NT2/D1 (cell line): Measurements from ENCODE around the gene MALAT1.
"Not testable (repeated sequence)": the region's sequence is repeated elsewhere in the genome, so short reads cannot be mapped to it uniquely, and the experiment has no call there.

Experiments
- DNase-seq: peaks from one replicate; pipeline ENCODE4 v3.0.0-alpha.2; 2011; ENCODE audit warnings: low read depth, low spot score
- H3K27me3 ChIP-seq: 2 replicates; pipeline ENCODE4 v1.6.0; 2011; ENCODE audit warnings: mild to moderate bottlenecking; ENCODE audit not compliant: insufficient read length, insufficient read depth
- H3K36me3 ChIP-seq: 2 replicates; pipeline ENCODE4 v1.6.1; 2011; ENCODE audit warnings: mild to moderate bottlenecking, low read length, mixed read lengths; ENCODE audit not compliant: insufficient read depth, insufficient read length
- H3K4me1 ChIP-seq: 2 replicates; pipeline ENCODE4 v1.5.1; 2011; ENCODE audit not compliant: insufficient read depth, insufficient read length
- H3K4me3 ChIP-seq: 2 replicates; pipeline ENCODE4 v1.5.1; 2011; ENCODE audit warnings: low read depth; ENCODE audit not compliant: insufficient read length
- H3K9ac ChIP-seq: 2 replicates; pipeline ENCODE4 v1.6.0; 2011; ENCODE audit warnings: low read depth; ENCODE audit not compliant: insufficient read length
- H3K9me3 ChIP-seq: 2 replicates; pipeline ENCODE4 v1.5.1; 2011; ENCODE audit warnings: mild to moderate bottlenecking, low read length; ENCODE audit not compliant: insufficient read depth
- SUZ12 ChIP-seq: IDR thresholded peaks from 2 replicates; pipeline ENCODE4 v1.6.1; 2011; ENCODE audit not compliant: insufficient read length, insufficient read depth; ENCODE audit errors: extremely low read depth
- YY1 ChIP-seq: IDR thresholded peaks from 2 replicates; pipeline ENCODE4 v1.6.1; 2011; ENCODE audit not compliant: insufficient read length, insufficient read depth
- ZNF274 ChIP-seq: IDR thresholded peaks from 2 replicates; pipeline ENCODE4 v1.6.1; 2011; ENCODE audit warnings: mild to moderate bottlenecking, low read depth, low read length

The MALAT1 gene

GRCh38 chr11:65506772-65507505 lies 8.1 kb downstream of the MALAT1 start:
- no peaks in the 10 kb centered on the region for H3K4me1 ChIP-seq
- no peak for TF ChIP-seq ZNF274
- no peak for TF ChIP-seq SUZ12
- no peak for TF ChIP-seq YY1
- H3K9me3 ChIP-seq, result no peaks in the 10 kb centered on the region
- H3K36me3 ChIP-seq, result peaks cover 43% of the 10 kb centered on the region
- H3K27me3 ChIP-seq, result no peaks in the 10 kb centered on the region
- no peak for DNase-seq
- H3K9ac ChIP-seq, result no peak overlapping the region
- no peak overlapping the region for H3K4me3 ChIP-seq

DNA sequence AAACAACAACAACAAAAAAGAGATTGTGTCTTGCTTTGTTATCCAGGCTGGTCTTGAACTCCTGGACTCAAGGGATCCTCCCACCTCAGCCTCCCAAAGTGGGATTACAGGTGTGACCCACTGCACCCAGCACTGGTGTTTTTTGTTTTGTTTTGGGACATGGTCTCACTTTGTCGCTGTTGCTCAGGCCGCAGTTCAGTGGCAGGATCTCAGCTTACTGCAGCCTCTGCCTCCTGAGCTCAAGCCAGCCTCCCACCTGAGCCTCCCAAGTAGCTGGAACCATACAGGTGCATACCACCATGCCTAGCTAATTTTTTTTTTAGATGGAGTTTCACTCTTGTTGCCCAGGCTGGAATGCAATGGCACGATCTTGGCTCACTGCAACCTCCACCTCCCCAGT lies 13.5 kb downstream of the MALAT1 start:
- H3K4me1 ChIP-seq, H3K4me3 ChIP-seq, H3K36me3 ChIP-seq, H3K27me3 ChIP-seq, DNase-seq, H3K9me3 ChIP-seq, H3K9ac ChIP-seq: not testable (repeated sequence)

DNA sequence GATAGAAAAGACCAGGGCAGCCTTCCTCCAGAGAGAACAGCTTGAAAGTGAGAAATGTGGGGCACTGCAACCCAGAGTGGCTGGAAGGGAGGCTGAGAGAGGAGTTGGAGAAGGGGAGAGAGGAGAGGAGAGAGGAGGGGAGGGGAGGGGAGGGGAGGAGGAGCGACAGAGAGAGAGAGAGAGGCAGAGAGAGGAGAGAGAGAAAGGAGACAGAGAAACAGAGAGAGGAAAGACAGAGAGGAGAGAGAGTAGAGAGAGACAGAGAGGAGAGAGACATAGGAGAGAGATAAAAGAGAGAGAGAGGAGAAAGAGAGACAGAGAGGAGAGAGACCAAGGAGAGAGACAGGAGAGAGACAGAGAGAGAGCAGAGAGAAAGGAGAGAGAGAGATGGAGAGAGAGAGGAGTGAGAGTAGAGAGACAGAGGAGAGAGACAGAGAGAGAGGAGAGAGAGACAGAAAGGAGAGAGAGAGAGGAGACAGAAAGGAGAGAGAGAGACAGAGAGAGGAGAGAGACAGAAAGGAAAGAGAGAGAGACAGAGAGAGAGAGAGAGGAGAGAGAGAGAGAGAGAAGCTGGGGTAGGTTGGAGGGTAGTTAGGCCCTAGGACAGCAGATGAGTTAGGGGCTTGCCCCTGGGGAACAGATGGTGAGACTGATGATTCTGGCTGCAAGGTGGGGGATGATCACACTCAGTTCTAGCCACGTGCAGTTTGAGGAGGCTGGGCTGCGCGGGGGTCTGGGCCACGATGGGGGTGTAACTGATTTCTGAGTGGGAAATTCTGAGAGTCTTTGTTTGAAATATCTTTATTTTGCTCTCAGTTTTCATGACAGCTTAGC lies 17.5 kb downstream of the MALAT1 start:
- H3K27me3 ChIP-seq, result no peaks in the 10 kb centered on the region
- H3K4me1 ChIP-seq, result no peaks in the 10 kb centered on the region
- no peak for DNase-seq
- no peak overlapping the region for H3K4me3 ChIP-seq
- H3K9ac ChIP-seq, result no peak overlapping the region
- no peaks in the 10 kb centered on the region for H3K36me3 ChIP-seq
- H3K9me3 ChIP-seq, result no peaks in the 10 kb centered on the region
- TF ChIP-seq YY1, result no peak
- TF ChIP-seq SUZ12, result no peak
- no peak for TF ChIP-seq ZNF274

GRCh38 chr11:65518941-65519549 lies 20.2 kb downstream of the MALAT1 start:
- not testable (repeated sequence) for H3K4me3 ChIP-seq, H3K4me1 ChIP-seq, DNase-seq, H3K36me3 ChIP-seq, H3K27me3 ChIP-seq, H3K9me3 ChIP-seq
- peak overlapping the region; percentile 56 for H3K9ac ChIP-seq

- not testable (repeated sequence) for H3K4me3 ChIP-seq, H3K9me3 ChIP-seq, DNase-seq, H3K9ac ChIP-seq, H3K27me3 ChIP-seq
- peaks cover 16% of the 10 kb centered on the region for H3K36me3 ChIP-seq
- H3K4me1 ChIP-seq, result peaks cover 17% of the 10 kb centered on the region
These were observed 23.1 kb downstream of the MALAT1 start for GRCh38 chr11:65521777-65522521.

GRCh38 chr11:65522718-65523630 lies 24.1 kb downstream of the MALAT1 start:
- H3K9me3 ChIP-seq, H3K27me3 ChIP-seq, H3K4me3 ChIP-seq, H3K9ac ChIP-seq, DNase-seq: not testable (repeated sequence)
- H3K36me3 ChIP-seq, result peaks cover 24% of the 10 kb centered on the region
- H3K4me1 ChIP-seq, result peaks cover 20% of the 10 kb centered on the region

- DNase-seq, H3K4me3 ChIP-seq, H3K27me3 ChIP-seq, H3K9me3 ChIP-seq, H3K9ac ChIP-seq: not testable (repeated sequence)
- peak; percentile 40 for TF ChIP-seq ZNF274
- Histone ChIP-seq H3K36me3 (peaks cover 24% of the 10 kb centered on the region), H3K4me1 (peaks cover 20% of the 10 kb centered on the region)
These were observed 24.8 kb downstream of the MALAT1 start for GRCh38 chr11:65523631-65523968.
